ENCODE measurements around the gene YDJC. TPM values are rescaled to one million over a fixed set of nuclear protein-coding genes. Genes with fewer than 3 reads are reported as not detected.

YDJC gene
- total and polyA plus RNA-seq, 2 of the 8 experiments (the other 6 are each of a cell fraction or from before 2014, with no cell fraction given): 36.7 to 45.2 TPM

GRCh38 chr22:21592422-21592821 lies 37.4 kb downstream of the YDJC start (continued):
- TF ChIP-seq EZH2 (IDR thresholded peaks at IDR 0.05; ENCODE audit: low read depth, low read length, severe bottlenecking) (no peak), KDM1A (IDR thresholded peaks at IDR 0.05; ENCODE audit: borderline replicate concordance, low read length) (no peak), SUZ12 (IDR thresholded peaks at IDR 0.05; ENCODE audit: low read length) (no peak), TEAD4 (IDR thresholded peaks at IDR 0.05; ENCODE audit: low read depth, low read length) (no peak), BACH1 (IDR thresholded peaks at IDR 0.05; ENCODE audit: low read length) (no peak), POLR2A (IDR thresholded peaks at IDR 0.05; ENCODE audit: control extremely low read depth in 1 of 2, low read depth in 2 of 2, low read length in 2 of 2) (no peak), FOSL1 (IDR thresholded peaks at IDR 0.05; ENCODE audit: insufficient read depth, low read depth, low read length) (no peak)
- TF ChIP-seq, protein P1, sequence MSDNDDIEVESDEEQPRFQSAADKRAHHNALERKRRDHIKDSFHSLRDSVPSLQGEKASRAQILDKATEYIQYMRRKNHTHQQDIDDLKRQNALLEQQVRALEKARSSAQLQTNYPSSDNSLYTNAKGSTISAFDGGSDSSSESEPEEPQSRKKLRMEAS (IDR thresholded peaks at IDR 0.05): no peak

Data from H1 (cell line).